Prostate gland (tissue), 2 donors: ENCODE results near the gene SEMA5A. TPM values are rescaled to one million over a fixed set of nuclear protein-coding genes. Genes with fewer than 3 reads are reported as not detected.

ENCODE experiments used
- DNase-seq: peaks from one replicate; pipeline ENCODE4 v3.0.0-alpha.2; 2019; ENCODE audit warnings: low spot score
- H3K27ac ChIP-seq, 2 donors: fragments of 200-600 bp; sonication (generic); 2 replicates each; pipeline ENCODE4 v1.5.1; 2017 to 2019
- H3K27me3 ChIP-seq: fragments of 200-600 bp; sonication (generic); replicated peaks from 2 replicates; pipeline ENCODE4 v1.5.1; 2019; ENCODE audit not compliant: insufficient read depth
- H3K36me3 ChIP-seq, 2 donors: fragments of 200-600 bp; sonication (generic); 1 replicate in 1 of 2; 2 replicates in 1 of 2; pipeline versions ENCODE4 v1.5.1 to v1.8.1; 2017 to 2019
- H3K4me1 ChIP-seq: fragments of 200-600 bp; sonication (generic); replicated peaks from 2 replicates; pipeline ENCODE4 v1.5.1; 2019
- H3K4me3 ChIP-seq, 2 donors: fragments of 200-600 bp; sonication (generic); 2 replicates each; pipeline ENCODE4 v1.5.1; 2017 to 2019
- H3K9me3 ChIP-seq: fragments of 200-600 bp; sonication (generic); 2 replicates; pipeline ENCODE4 v1.5.1; 2017
- CTCF ChIP-seq, 4 experiments: fragments of 200-600 bp in 2 of 4; fragments of 450-650 bp in 2 of 4; sonication (generic) in 2 of 4; IDR thresholded peaks; 1 replicate in 3 of 4; 2 replicates in 1 of 4; pipeline ENCODE4 v1.5.1; 2016 to 2019; ENCODE audit warnings: antibody characterized with exemption in 4 of 4, mild to moderate bottlenecking in 2 of 4, moderate library complexity in 2 of 4
- POLR2A ChIP-seq: fragments of 450-650 bp; IDR thresholded peaks from one replicate; pipeline ENCODE4 v1.6.1; 2016; ENCODE audit warnings: antibody characterized with exemption, mild to moderate bottlenecking
- POLR2AphosphoS5 ChIP-seq: sonication (generic); formaldehyde crosslinking; IDR thresholded peaks from one replicate; pipeline ENCODE4 v1.6.1; 2017; ENCODE audit warnings: antibody characterized with exemption
- WGBS: methylation state at CpG from one replicate; pipeline ENCODE4 v1.1.5; 2018; 5-methylcytosine and 5-hydroxymethylcytosine counted together
- intact Hi-C: fragments of 100-400 bp; cut with DNase I; formaldehyde crosslinking; loops from one replicate; pipeline ENCODE4 v1.14.2; 2022
- total RNA-seq, 2 donors: library from RNA; depleted of rRNA; stranded (reverse); fragments of >200 nt; gene quantifications; one replicate each; pipeline ENCODE4 v1.1.0, GENCODE V29; 2016

SEMA5A gene
- total RNA-seq, 2 donors from 2014 or later, result 4.5 to 21.7 TPM

DNA sequence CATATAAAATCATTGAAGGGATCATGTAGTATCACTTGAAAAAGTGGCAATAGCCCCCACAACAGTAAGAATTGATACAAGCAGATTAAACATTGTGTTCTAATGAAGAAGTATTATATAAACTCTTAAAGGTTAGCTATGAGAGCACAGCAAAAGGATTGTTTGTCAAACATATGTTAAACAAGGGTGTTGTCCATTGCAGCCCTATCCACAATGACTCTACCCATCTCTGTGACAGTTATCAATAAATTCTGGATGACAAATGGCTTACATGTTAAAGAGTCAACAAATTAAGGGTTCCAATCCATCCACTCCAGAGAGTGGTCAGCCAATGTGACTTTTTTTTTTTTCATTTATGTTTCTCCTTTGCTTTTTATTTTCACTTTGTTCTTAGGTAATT lies 238.7 kb downstream of the SEMA5A start:
- no peaks in the 10 kb centered on the region for H3K36me3 ChIP-seq
- DNase-seq, result no peak
- no peaks in the 10 kb centered on the region for H3K4me1 ChIP-seq
- H3K9me3 ChIP-seq, result no peaks in the 10 kb centered on the region
- no peak overlapping the region for H3K27ac ChIP-seq
- no peak for TF ChIP-seq POLR2AphosphoS5
- no peak overlapping the region for H3K4me3 ChIP-seq
- intact Hi-C loops, result no loop called here
- no peaks in the 10 kb centered on the region for H3K27me3 ChIP-seq

GRCh38 chr5:9302218-9302617 lies 243.7 kb downstream of the SEMA5A start:
- H3K9me3 ChIP-seq, result no peaks in the 10 kb centered on the region
- no peaks in the 10 kb centered on the region for H3K4me1 ChIP-seq
- no peaks in the 10 kb centered on the region for H3K27me3 ChIP-seq
- H3K36me3 ChIP-seq, result no peaks in the 10 kb centered on the region
- H3K27ac ChIP-seq, result no peak overlapping the region
- TF ChIP-seq POLR2AphosphoS5 (no peak), POLR2A (no peak), CTCF (IDR thresholded peaks at IDR 0.05) (no peak)
- DNase-seq, result no peak
- H3K4me3 ChIP-seq, result no peak overlapping the region
- intact Hi-C loops, result no loop called here
- WGBS, result 88% methylated on average over 2 of the region's 2 CpGs

DNA sequence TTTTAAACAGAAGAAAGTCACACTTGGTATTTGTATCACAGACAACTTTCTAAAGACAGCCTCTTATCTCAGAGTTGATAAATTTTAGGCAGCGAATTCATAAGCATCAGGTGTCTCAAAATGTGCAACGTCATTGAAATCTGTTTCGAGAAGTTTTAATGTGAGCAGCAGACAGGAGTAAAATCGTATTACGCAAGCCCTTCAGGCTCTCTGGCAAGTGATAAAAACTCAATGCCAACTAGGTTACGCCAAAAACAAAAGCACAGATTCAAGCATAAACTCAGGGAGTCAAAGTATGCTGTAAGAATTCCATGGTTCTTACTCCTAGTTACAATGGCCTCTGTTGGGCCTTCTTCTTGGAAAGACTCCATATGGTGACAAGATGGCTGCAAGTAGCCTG lies 244.7 kb downstream of the SEMA5A start:
- H3K27me3 ChIP-seq, result no peaks in the 10 kb centered on the region
- no peak overlapping the region for H3K27ac ChIP-seq
- H3K36me3 ChIP-seq, result no peaks in the 10 kb centered on the region
- DNase-seq, result no peak
- H3K9me3 ChIP-seq, result no peaks in the 10 kb centered on the region
- no peak overlapping the region for H3K4me3 ChIP-seq
- intact Hi-C loops, result no loop called here
- TF ChIP-seq CTCF (IDR thresholded peaks at IDR 0.05) (no peak), POLR2A (no peak), POLR2AphosphoS5 (no peak)
- 64% methylated on average over 6 of the region's 6 CpGs for WGBS
- H3K4me1 ChIP-seq, result no peaks in the 10 kb centered on the region

DNA sequence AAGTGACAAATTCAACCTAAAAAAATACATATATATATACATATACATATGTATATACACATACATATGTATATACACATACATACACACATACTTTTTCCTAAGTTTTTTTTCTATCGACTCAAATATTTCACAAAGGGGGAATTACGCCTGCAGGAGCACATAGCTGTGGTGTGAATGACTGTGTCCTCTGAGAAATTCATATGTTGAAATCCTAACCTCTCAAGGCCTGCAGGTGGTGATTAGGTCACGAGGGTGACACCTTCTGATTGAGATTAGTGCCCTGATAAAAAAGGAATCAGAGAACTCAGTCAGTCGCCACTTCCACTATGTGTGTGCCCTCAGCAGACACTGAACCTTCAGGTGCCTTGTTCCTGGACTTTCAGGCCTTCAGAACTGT lies 248.7 kb downstream of the SEMA5A start:
- no peak for DNase-seq
- WGBS, result 71% methylated on average over 4 of the region's 4 CpGs

GRCh38 chr5:9295466-9295801 lies 250.4 kb downstream of the SEMA5A start:
- Histone ChIP-seq H3K27ac (no peak overlapping the region), H3K9me3 (no peaks in the 10 kb centered on the region), H3K36me3 (no peaks in the 10 kb centered on the region), H3K4me3 (no peak overlapping the region), H3K27me3 (no peaks in the 10 kb centered on the region), H3K4me1 (no peaks in the 10 kb centered on the region)
- intact Hi-C loops, result no loop called here
- 73% methylated on average over 1 of the region's 1 CpG for WGBS
- no peak for DNase-seq
- TF ChIP-seq CTCF (IDR thresholded peaks at IDR 0.05), result no peak
- no peak for TF ChIP-seq POLR2AphosphoS5
- TF ChIP-seq POLR2A, result no peak

More for the DNA sequence above, 248.7 kb downstream of the SEMA5A start:
- TF ChIP-seq CTCF (IDR thresholded peaks at IDR 0.05) (no peak), POLR2A (no peak), POLR2AphosphoS5 (no peak)
- Histone ChIP-seq H3K27ac (no peak overlapping the region), H3K27me3 (no peaks in the 10 kb centered on the region), H3K36me3 (no peaks in the 10 kb centered on the region), H3K4me1 (no peaks in the 10 kb centered on the region), H3K4me3 (no peak overlapping the region), H3K9me3 (no peaks in the 10 kb centered on the region)
- intact Hi-C loops, result no loop called here
